RWPE1 (cell line): ENCODE measurements around the gene DYNLT1.

Source experiments
- CTCF ChIA-PET: fragments of 350-600 bp; sonication (Branson Sonifier 250); formaldehyde crosslinking; extraction: SDS; loops from one replicate; lab custom pipeline; 2021; lab: Yijun Ruan, JAX
- POLR2A ChIA-PET: fragments of 400-600 bp; formaldehyde crosslinking; extraction: SDS; loops from one replicate; lab custom pipeline; 2020; ENCODE audit warnings: antibody characterized with exemption; ENCODE audit not compliant: low non-redundant PET; lab: Yijun Ruan, JAX
- DNase-seq: peaks from one replicate; pipeline ENCODE4 v3.0.0; 2012; ENCODE audit warnings: low spot score
- H3K27ac ChIP-seq: fragments of 450-650 bp; 2 replicates; pipeline ENCODE4 v1.5.1; 2017
- CTCF ChIP-seq: fragments of 450-650 bp; conservative IDR thresholded peaks from 2 replicates; pipeline ENCODE4 v1.5.1; 2017; ENCODE audit warnings: low read depth, mild to moderate bottlenecking

Gene DYNLT1

GRCh38 chr6:158628542-158628941, 16.0 kb downstream of the DYNLT1 start:
- no peak for DNase-seq
- CTCF ChIA-PET: interaction anchor here (0.6 kb wide), 1 partner anchor 159 kb away, joined by 3 read pairs; no protein-coding TSS in a partner anchor
- H3K27ac ChIP-seq: no peak overlapping the region

GRCh38 chr6:158627940-158628211, 16.7 kb downstream of the DYNLT1 start:
- DNase-seq: no peak
- TF ChIP-seq CTCF: no peak
- POLR2A ChIA-PET: no interaction called here
- CTCF ChIA-PET: interaction anchor here (0.6 kb wide), 1 partner anchor 23 kb away, joined by 3 read pairs; no protein-coding TSS in a partner anchor
- no peak overlapping the region for H3K27ac ChIP-seq

More at GRCh38 chr6:158628542-158628941, 16.0 kb downstream of the DYNLT1 start:
- no peak for TF ChIP-seq CTCF
- POLR2A ChIA-PET: no interaction called here

- ChIA-PET POLR2A (no interaction called here), CTCF (interaction anchor here (0.6 kb wide), 1 partner anchor 22 kb away, joined by 3 read pairs; no protein-coding TSS in a partner anchor)
- no peak for DNase-seq
- TF ChIP-seq CTCF: no peak
- no peak overlapping the region for H3K27ac ChIP-seq
Observed at GRCh38 chr6:158627168-158627939, 17.2 kb downstream of the DYNLT1 start.

GRCh38 chr6:158626360-158627167, 18.0 kb downstream of the DYNLT1 start:
- TF ChIP-seq CTCF: no peak
- no peak for DNase-seq
- ChIA-PET POLR2A (no interaction called here), CTCF (no interaction called here)
- 0 out of 2 replicates have a peak overlapping the region, but pooled peaks have one; percentile 18 for H3K27ac ChIP-seq

- ChIA-PET POLR2A (no interaction called here), CTCF (interaction anchor here (0.8 kb wide), 1 partner anchor 483 kb away, joined by 3 read pairs; no protein-coding TSS in a partner anchor)
- DNase-seq: no peak
- H3K27ac ChIP-seq: 0 out of 2 replicates have a peak overlapping the region, but pooled peaks have one; percentile 18
- TF ChIP-seq CTCF: no peak
Observed at GRCh38 chr6:158625881-158626305, 18.6 kb downstream of the DYNLT1 start.
